H1 (cell line): ENCODE data around the gene FCRL6. TPM values are rescaled to one million over a fixed set of nuclear protein-coding genes. Genes with fewer than 3 reads are reported as not detected.

ENCODE experiments used
- CTCF ChIA-PET: fragments of 300-600 bp; sonication (Branson Sonifier 250); formaldehyde crosslinking; loops from one replicate; lab custom pipeline; 2021; ENCODE audit not compliant: partially characterized antibody; lab: Charles Lee
- POLR2A ChIA-PET: fragments of 300-600 bp; sonication (Branson Sonifier 250); formaldehyde crosslinking; loops from one replicate; lab custom pipeline; 2021; ENCODE audit warnings: inconsistent platforms; ENCODE audit not compliant: partially characterized antibody; lab: Charles Lee
- DNase-seq, 2 experiments: peaks; one replicate each; pipeline versions ENCODE4 v3.0.0 to v3.0.0-alpha.2; 2010 to 2022; ENCODE audit warnings: low spot score in 2 of 2, low read depth in 1 of 2, mixed read lengths in 1 of 2
- FAIRE-seq: peaks from 2 replicates; lab custom pipeline; 2011; peaks lifted over from hg19 to GRCh38; lab: Jason Lieb, UNC
- H2AFZ ChIP-seq: 2 replicates; pipeline ENCODE4 v1.8.1; 2012; ENCODE audit warnings: low read length, inconsistent platforms
- H2AK5ac ChIP-seq: 2 replicates; pipeline ENCODE4 v1.6.1; 2013; ENCODE audit warnings: low read depth, low read length
- H2BK120ac ChIP-seq: replicated peaks from 2 replicates; pipeline ENCODE3; 2013; ENCODE audit warnings: low read depth, low read length, inconsistent platforms
- H2BK12ac ChIP-seq: 2 replicates; pipeline ENCODE4 v1.6.1; 2013; ENCODE audit warnings: low read depth, low read length
- H2BK15ac ChIP-seq: 2 replicates; pipeline ENCODE4 v1.6.1; 2013; ENCODE audit warnings: low read length
- H2BK20ac ChIP-seq: 2 replicates; pipeline ENCODE4 v1.6.1; 2013; ENCODE audit warnings: low read length
- H2BK5ac ChIP-seq: 2 replicates; pipeline ENCODE4 v1.6.1; 2013; ENCODE audit warnings: low read depth, low read length
- H3K14ac ChIP-seq: 2 replicates; pipeline ENCODE4 v1.6.1; 2013; ENCODE audit warnings: inconsistent platforms; ENCODE audit not compliant: insufficient read length
- H3K18ac ChIP-seq: 2 replicates; pipeline ENCODE4 v1.6.1; 2013; ENCODE audit warnings: low read length; ENCODE audit errors: extremely low read depth
- H3K23ac ChIP-seq: 2 replicates; pipeline ENCODE4 v1.6.1; 2013; ENCODE audit warnings: inconsistent platforms; ENCODE audit not compliant: insufficient read length
- H3K23me2 ChIP-seq: 2 replicates; pipeline ENCODE4 v1.6.1; 2013; ENCODE audit warnings: low read depth, low read length
- H3K27ac ChIP-seq: 2 replicates; pipeline ENCODE4 v1.6.1; 2011; ENCODE audit warnings: low read depth, low read length, inconsistent platforms
- H3K27me3 ChIP-seq, 4 experiments: replicated peaks in 1 of 4; 1 replicate in 1 of 4; 2 replicates in 3 of 4; pipeline versions ENCODE4 v1.6.1 to v1.8.1; 2011 to 2013; ENCODE audit warnings: low read length in 3 of 4, mild to moderate bottlenecking in 3 of 4, inconsistent platforms in 2 of 4, mixed read lengths in 2 of 4, moderate library complexity in 1 of 4; ENCODE audit not compliant: control insufficient read depth in 3 of 4, insufficient read depth in 3 of 4; ENCODE audit errors: extremely low read depth in 1 of 4
- H3K36me3 ChIP-seq, 4 experiments: 2 replicates each; pipeline versions ENCODE4 v1.6.1 to v1.8.1; 2011 to 2013; ENCODE audit warnings: mild to moderate bottlenecking in 4 of 4, low read length in 3 of 4, moderate library complexity in 2 of 4, control low read depth in 1 of 4, inconsistent platforms in 1 of 4; ENCODE audit not compliant: insufficient read depth in 4 of 4, control insufficient read depth in 2 of 4
- H3K4ac ChIP-seq: replicated peaks from 2 replicates; pipeline ENCODE3; 2013; ENCODE audit warnings: low read length, low read depth, mixed read lengths, inconsistent platforms; ENCODE audit not compliant: insufficient read length
- H3K4me1 ChIP-seq, 4 experiments: replicated peaks in 1 of 4; 1 replicate in 1 of 4; 2 replicates in 3 of 4; pipeline versions ENCODE4 v1.6.1 to v1.8.1; 2011 to 2013; ENCODE audit warnings: low read length in 3 of 4, inconsistent platforms in 2 of 4, mixed read lengths in 1 of 4; ENCODE audit not compliant: insufficient read depth in 4 of 4, control insufficient read depth in 3 of 4
- H3K4me2 ChIP-seq, 2 experiments: 2 replicates each; pipeline versions ENCODE4 v1.6.1 to v1.8.1; 2011 to 2013; ENCODE audit warnings: low read depth in 2 of 2, low read length in 2 of 2, control low read depth in 1 of 2, inconsistent platforms in 1 of 2, mild to moderate bottlenecking in 1 of 2; ENCODE audit not compliant: insufficient read depth in 1 of 2
- H3K4me3 ChIP-seq, 4 experiments: fragments of 200-600, 300-600 bp in 1 of 4; sonication (generic), shearing (Covaris generic), sonication (Bioruptor Twin) in 1 of 4; 2 replicates each; pipeline versions ENCODE4 v1.5.1 to v1.8.1; 2011 to 2016; ENCODE audit warnings: low read length in 4 of 4, low read depth in 3 of 4, control low read depth in 2 of 4, inconsistent platforms in 2 of 4, mild to moderate bottlenecking in 2 of 4, mixed read lengths in 1 of 4, moderate library complexity in 1 of 4; ENCODE audit not compliant: insufficient read depth in 2 of 4; ENCODE audit errors: extremely low read depth in 1 of 4
- H3K56ac ChIP-seq: replicated peaks from 2 replicates; pipeline ENCODE3; 2013; ENCODE audit warnings: low read depth, mild to moderate bottlenecking, mixed read lengths, low read length, inconsistent platforms; ENCODE audit not compliant: insufficient read length
- H3K79me1 ChIP-seq: 2 replicates; pipeline ENCODE4 v1.6.1; 2013; ENCODE audit warnings: low read depth, low read length, control low read depth
- H3K79me2 ChIP-seq, 2 experiments: 2 replicates each; pipeline versions ENCODE4 v1.6.1 to v1.8.1; 2012 to 2013; ENCODE audit warnings: low read length in 2 of 2, mild to moderate bottlenecking in 2 of 2, inconsistent platforms in 1 of 2; ENCODE audit not compliant: insufficient read depth in 2 of 2, control insufficient read depth in 1 of 2
- H3K9ac ChIP-seq, 4 experiments: replicated peaks in 1 of 4; 1 replicate in 1 of 4; 2 replicates in 3 of 4; pipeline versions ENCODE4 v1.6.1 to v1.8.1; 2011 to 2013; ENCODE audit warnings: low read depth in 3 of 4, low read length in 3 of 4, control low read depth in 2 of 4, mild to moderate bottlenecking in 2 of 4, moderate library complexity in 2 of 4, inconsistent platforms in 1 of 4; ENCODE audit errors: extremely low read depth in 1 of 4
- H3K9me3 ChIP-seq, 2 experiments: 2 replicates each; pipeline versions ENCODE4 v1.6.1 to v1.8.1; 2012 to 2013; ENCODE audit warnings: mild to moderate bottlenecking in 2 of 2, moderate library complexity in 2 of 2, control low read depth in 1 of 2, inconsistent platforms in 1 of 2, low read depth in 1 of 2, low read length in 1 of 2, mixed read lengths in 1 of 2; ENCODE audit not compliant: insufficient read depth in 2 of 2
- H4K20me1 ChIP-seq, 2 experiments: replicated peaks in 1 of 2; 2 replicates each; pipeline versions ENCODE3 to v1.8.1; 2011 to 2013; ENCODE audit warnings: inconsistent platforms in 2 of 2, low read length in 2 of 2, mild to moderate bottlenecking in 1 of 2; ENCODE audit not compliant: insufficient read depth in 2 of 2, control insufficient read depth in 1 of 2
- H4K5ac ChIP-seq: 2 replicates; pipeline ENCODE4 v1.6.1; 2013; ENCODE audit warnings: low read length, low read depth, mixed read lengths, inconsistent platforms; ENCODE audit not compliant: insufficient read length
- H4K8ac ChIP-seq: 2 replicates; pipeline ENCODE4 v1.8.0; 2013; ENCODE audit warnings: mild to moderate bottlenecking, moderate library complexity, low read length, inconsistent platforms; ENCODE audit not compliant: insufficient read depth; ENCODE audit errors: extremely low read depth
- H4K91ac ChIP-seq: replicated peaks from 2 replicates; pipeline ENCODE3; 2013; ENCODE audit warnings: low read length, mixed read lengths, inconsistent platforms; ENCODE audit not compliant: insufficient read length
- CBX5 ChIP-seq: fragments of 300-800, 300-1000 bp; sonication (generic); IDR thresholded peaks from 2 replicates; pipeline ENCODE4 v1.7.1; 2016; ENCODE audit warnings: antibody characterized with exemption, low read length, low read depth
- CEBPB ChIP-seq: IDR thresholded peaks from 2 replicates; pipeline ENCODE4 v1.6.1; 2012; ENCODE audit warnings: low read depth, low read length
- GABPA ChIP-seq: IDR thresholded peaks from 2 replicates; pipeline ENCODE4 v1.6.1; 2011; ENCODE audit warnings: mild to moderate bottlenecking, low read length, moderate library complexity, borderline replicate concordance; ENCODE audit not compliant: insufficient read depth
- RAD21 ChIP-seq, 2 experiments: IDR thresholded peaks in 1 of 2; conservative IDR thresholded peaks in 1 of 2; 2 replicates each; pipeline ENCODE4 v1.6.1; 2011; ENCODE audit warnings: low read depth in 2 of 2, low read length in 2 of 2, improper control_type of control experiment in 1 of 2, inconsistent platforms in 1 of 2, mild to moderate bottlenecking in 1 of 2, moderate library complexity in 1 of 2
- RNF2 ChIP-seq: fragments of 200-900, 300-1000 bp; sonication (generic); IDR thresholded peaks from 2 replicates; pipeline ENCODE4 v1.7.1; 2016; ENCODE audit warnings: borderline replicate concordance, low read depth, mild to moderate bottlenecking, antibody characterized with exemption, low read length; ENCODE audit not compliant: poor library complexity, severe bottlenecking; ENCODE audit errors: missing control alignments
- SIRT6 ChIP-seq: IDR thresholded peaks from one replicate; pipeline ENCODE4 v1.7.1; 2012; ENCODE audit warnings: low read length, inconsistent platforms
- SP1 ChIP-seq: IDR thresholded peaks from 2 replicates; pipeline ENCODE4 v1.6.1; 2011; ENCODE audit warnings: low read depth, low read length
- SP4 ChIP-seq: IDR thresholded peaks from 2 replicates; pipeline ENCODE4 v1.6.1; 2012; ENCODE audit warnings: low read length, inconsistent platforms
- TBP ChIP-seq: IDR thresholded peaks from 2 replicates; pipeline ENCODE4 v1.6.1; 2011; ENCODE audit warnings: low read depth, low read length, improper control_type of control experiment
- WGBS, 2 experiments: shearing (Covaris generic) in 1 of 2; methylation state at CpG; one replicate each; pipeline versions ENCODE4 v1.1.6 to v1.1.7; 2013 to 2015; ENCODE audit warnings: low lambda C conversion rate in 2 of 2, mixed read lengths in 2 of 2, inconsistent platforms in 1 of 2, low coverage in 1 of 2, missing lambda C conversion rate in 1 of 2; ENCODE audit not compliant: insufficient replicate concordance in 2 of 2, insufficient coverage in 1 of 2, insufficient read length in 1 of 2; ENCODE audit errors: extremely low coverage in 1 of 2, missing lambda C conversion rate in 1 of 2; 5-methylcytosine and 5-hydroxymethylcytosine counted together
- polyA plus RNA-seq, 7 experiments: library from polyadenylated mRNA; depleted of rRNA in 3 of 7; stranded (reverse) in 5 of 7; unstranded in 2 of 7; fragments of >200 nt in 5 of 7; fragments of 200-250 nt in 2 of 7; gene quantifications; 1 replicate in 5 of 7; 2 replicates in 1 of 7; 4 replicates in 1 of 7; pipeline versions ENCODE4 v1.2.1 to v1.2.3, GENCODE V29; 2011 to 2013; ENCODE audit warnings: missing spikeins in 2 of 7, mixed read lengths in 2 of 7
- total RNA-seq: library from RNA; stranded (reverse); fragmentation: NEBNext Ultra II Directional; extraction: Animal tissue kit (Norgen Biotek cat#: 25700); gene quantifications from 2 replicates; pipeline ENCODE4 v1.2.1, GENCODE V29; 2021
- TF ChIP-seq, protein P1 (sequence below): IDR thresholded peaks from 2 replicates; pipeline ENCODE4 v1.6.1; 2012; ENCODE audit warnings: low read length, inconsistent platforms
- TF ChIP-seq, protein P2 (sequence below): IDR thresholded peaks from 2 replicates; pipeline ENCODE4 v1.6.1; 2012; ENCODE audit warnings: inconsistent platforms

FCRL6 gene
- total and polyA plus RNA-seq, 2 of the 8 experiments (the other 6 are each of a cell fraction or from before 2014, with no cell fraction given), result not detected

DNA sequence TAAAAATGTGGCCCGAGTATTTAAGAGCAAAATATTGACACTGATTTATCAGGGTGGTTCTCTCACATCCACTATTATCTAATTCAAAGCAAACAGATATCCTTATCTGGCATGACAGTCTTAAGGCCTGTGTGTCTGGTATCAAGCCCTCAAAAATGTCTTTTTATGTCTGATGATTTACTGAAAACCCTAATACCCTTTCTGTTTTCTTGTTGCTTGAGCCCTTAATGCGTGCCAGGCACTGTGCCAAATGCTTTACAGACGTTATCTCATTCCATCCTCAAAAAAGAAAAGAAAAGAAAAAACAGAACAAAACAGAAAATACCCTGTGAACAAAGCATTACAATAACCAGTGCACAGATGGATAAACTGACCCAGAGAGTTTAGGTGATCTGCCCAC, 15.7 kb upstream of the FCRL6 start:
- Histone ChIP-seq H2BK120ac (no peak overlapping the region), H2BK5ac (no peak overlapping the region), H3K56ac (no peak overlapping the region), H3K79me2 (no peaks in the 10 kb centered on the region), H3K27ac (no peak overlapping the region), H3K36me3 (no peaks in the 10 kb centered on the region; a peak in 1 of 8 replicates), H3K18ac (no peak overlapping the region), H3K79me1 (no peaks in the 10 kb centered on the region; the same call in 1 of the 2 replicates), H3K9ac (no peak overlapping the region), H4K91ac (no peak overlapping the region), H3K4ac (no peak overlapping the region), H3K9me3 (no peaks in the 10 kb centered on the region), H2BK20ac (no peak overlapping the region), H2AFZ (no peak overlapping the region), H3K23me2 (peaks cover 4% of the 10 kb centered on the region; the same call in 1 of the 2 replicates), H4K20me1 (peaks cover 0 to 3% of the 10 kb centered on the region in 2 experiments), H3K4me1 (peaks cover 2 to 17% (median 9%) of the 10 kb centered on the region in 4 experiments; a peak in 3 of 7 replicates), H4K5ac (no peak overlapping the region), H4K8ac (no peak overlapping the region), H3K4me2 (no peak overlapping the region), H2AK5ac (no peak overlapping the region), H2BK15ac (no peak overlapping the region), H3K14ac (no peak overlapping the region), H2BK12ac (no peak overlapping the region), H3K23ac (no peak overlapping the region), H3K4me3 (no peak overlapping the region), H3K27me3 (peaks cover 0 to under 1% (median 0%) of the 10 kb centered on the region in 4 experiments; a peak in 1 of 7 replicates)
- FAIRE-seq, result no peak
- DNase-seq, result no peak
- 88% methylated on average over 3 of the region's 3 CpGs; no CpG with 5 or more reads in 1 of the 2 experiments for WGBS, 2 experiments
- POLR2A ChIA-PET, result no interaction called here
- CTCF ChIA-PET, result interaction anchor here (0.8 to 6.2 kb wide), 8 partner anchors 9 to 574 kb away, joined by 3 to 38 read pairs (median 4); no protein-coding TSS in a partner anchor
- TF ChIP-seq SP1 (no peak), RNF2 (no peak), TBP (no peak), SP4 (no peak), CEBPB (no peak), GABPA (no peak), SIRT6 (no peak), RAD21 (IDR thresholded peaks at IDR 0.05 in 1 of 2, conservative IDR thresholded peaks at IDR 0.05 in 1 of 2; ENCODE audit: low read depth in 2 of 2, low read length in 2 of 2) (no peak), CBX5 (no peak)
- TF ChIP-seq, protein P1, sequence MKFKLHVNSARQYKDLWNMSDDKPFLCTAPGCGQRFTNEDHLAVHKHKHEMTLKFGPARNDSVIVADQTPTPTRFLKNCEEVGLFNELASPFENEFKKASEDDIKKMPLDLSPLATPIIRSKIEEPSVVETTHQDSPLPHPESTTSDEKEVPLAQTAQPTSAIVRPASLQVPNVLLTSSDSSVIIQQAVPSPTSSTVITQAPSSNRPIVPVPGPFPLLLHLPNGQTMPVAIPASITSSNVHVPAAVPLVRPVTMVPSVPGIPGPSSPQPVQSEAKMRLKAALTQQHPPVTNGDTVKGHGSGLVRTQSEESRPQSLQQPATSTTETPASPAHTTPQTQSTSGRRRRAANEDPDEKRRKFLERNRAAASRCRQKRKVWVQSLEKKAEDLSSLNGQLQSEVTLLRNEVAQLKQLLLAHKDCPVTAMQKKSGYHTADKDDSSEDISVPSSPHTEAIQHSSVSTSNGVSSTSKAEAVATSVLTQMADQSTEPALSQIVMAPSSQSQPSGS, result no peak
- TF ChIP-seq, protein P2, sequence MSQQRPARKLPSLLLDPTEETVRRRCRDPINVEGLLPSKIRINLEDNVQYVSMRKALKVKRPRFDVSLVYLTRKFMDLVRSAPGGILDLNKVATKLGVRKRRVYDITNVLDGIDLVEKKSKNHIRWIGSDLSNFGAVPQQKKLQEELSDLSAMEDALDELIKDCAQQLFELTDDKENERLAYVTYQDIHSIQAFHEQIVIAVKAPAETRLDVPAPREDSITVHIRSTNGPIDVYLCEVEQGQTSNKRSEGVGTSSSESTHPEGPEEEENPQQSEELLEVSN, result no peak
